NCI-H2227 treated with DMSO at 0.1 percent for 48 hours (cell line): ENCODE measurements around the gene XRCC4.
"Not testable (repeated sequence)": the region's sequence is repeated elsewhere in the genome, so short reads cannot be mapped to it uniquely, and the experiment has no call there.

Source experiments
- DNase-seq: peaks from one replicate; lab custom pipeline; 2025; lab: John Stamatoyannopoulos, UW

Gene XRCC4

GRCh38 chr5:83179966-83180365 lies 102.6 kb downstream of the XRCC4 start:
- DNase-seq: no peak

DNA sequence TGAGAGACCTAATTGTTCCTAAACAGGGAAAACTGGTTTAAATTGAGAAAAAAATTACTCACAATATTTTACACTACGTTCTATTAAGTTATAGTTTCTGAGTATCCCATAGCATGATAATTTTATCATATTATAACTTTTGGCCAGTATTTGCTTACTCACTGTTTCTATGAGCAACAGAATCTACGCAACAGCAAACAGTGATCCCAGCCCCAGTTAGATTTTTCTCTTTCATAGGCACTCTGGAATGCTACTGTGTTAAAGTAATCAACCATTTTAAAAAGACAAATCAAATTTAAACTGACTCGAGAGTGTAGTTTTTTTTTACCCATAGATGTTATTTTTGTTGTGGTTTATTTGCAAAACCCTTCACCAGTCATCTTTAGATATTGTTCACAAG lies 107.2 kb downstream of the XRCC4 start:
- DNase-seq: no peak

- DNase-seq: no peak
Measured at GRCh38 chr5:83192947-83193346, 115.6 kb downstream of the XRCC4 start.

DNA sequence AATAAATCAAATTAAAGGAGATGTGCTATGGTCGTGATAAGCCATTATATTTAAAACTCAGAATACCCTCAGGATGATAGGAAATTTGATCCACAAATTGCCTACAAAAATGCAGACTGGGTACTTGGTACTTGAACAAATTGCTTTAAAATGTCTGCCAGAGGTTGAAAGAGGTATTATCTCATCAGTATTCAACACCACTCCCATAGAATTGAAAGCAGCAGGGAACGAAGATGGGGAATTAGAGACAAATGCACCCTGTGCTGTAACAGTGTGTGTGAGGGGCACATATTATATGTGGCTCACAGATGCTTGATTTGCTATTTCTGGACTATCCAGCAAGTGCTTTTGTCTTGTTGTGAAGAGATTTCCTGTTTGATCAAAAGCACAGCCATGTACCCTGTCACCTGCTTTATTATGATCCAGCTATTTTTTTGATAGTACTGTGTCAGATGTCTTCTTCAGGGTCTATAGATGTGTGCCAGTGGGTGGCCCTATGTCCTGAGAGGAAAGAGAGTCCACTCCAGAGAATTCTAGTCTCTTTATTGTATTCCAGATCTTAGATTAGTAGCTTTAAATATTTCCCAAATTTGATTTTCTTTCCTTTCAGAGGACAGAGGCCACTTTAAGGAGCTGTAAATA lies 120.1 kb downstream of the XRCC4 start:
- peak; percentile 78 for DNase-seq

DNA sequence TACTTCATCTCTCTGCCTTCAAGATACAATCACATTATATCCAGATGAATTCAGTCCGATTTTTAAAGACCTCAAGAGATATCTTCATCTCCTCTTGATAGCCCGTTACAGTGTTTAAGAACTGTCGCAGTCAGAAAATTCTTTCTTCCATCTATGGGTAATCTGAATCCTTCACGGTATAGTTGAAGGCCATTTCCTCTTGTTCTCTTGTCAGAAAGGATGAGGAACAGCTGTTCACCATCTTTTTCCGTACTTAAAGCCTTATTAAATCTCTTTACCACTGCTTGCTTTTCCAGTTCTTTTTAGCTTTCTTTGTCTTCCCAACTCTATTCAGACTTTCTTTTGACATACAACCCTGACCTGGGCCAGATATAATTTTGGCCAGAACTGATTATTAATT lies 121.8 kb downstream of the XRCC4 start:
- peak; percentile 52 for DNase-seq

GRCh38 chr5:83204651-83205050 lies 127.3 kb downstream of the XRCC4 start:
- no peak for DNase-seq

DNA sequence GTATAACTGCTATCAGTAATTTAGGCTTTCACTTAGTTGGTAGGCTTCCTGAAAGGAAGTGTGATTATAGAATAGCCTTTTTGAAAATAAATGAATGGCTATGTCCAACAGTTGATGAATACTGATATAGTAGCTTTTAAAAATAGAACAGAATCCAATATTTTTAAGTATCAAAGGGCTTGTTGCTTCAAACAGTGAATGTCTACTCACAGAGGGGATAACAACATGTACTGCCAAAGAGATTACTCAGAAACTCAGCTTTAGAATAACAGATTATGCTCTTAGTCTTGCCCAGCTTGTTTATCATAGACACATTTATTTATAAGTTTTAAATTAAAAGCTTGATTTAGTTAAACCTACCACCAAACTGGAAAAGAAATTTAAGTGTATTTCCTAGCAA lies 132.6 kb downstream of the XRCC4 start:
- no peak for DNase-seq

DNA sequence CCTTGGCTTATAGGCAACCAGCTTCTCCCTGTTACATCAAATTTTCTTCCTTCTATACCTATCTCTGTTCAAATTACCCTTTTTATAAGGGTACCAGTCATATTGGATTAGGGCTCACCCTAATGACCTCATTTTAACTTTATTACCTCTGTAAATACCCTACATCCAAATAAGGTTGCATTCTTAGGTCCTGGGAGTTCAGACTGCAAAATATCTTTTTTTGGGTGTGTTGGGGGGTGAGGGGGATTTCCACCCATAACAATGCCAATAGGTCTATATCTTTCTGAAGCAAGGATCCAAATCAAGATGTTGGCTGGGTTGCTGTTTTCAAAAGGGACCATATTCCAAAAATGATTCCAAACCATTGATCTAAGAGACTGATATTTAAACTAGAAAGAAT lies 141.7 kb downstream of the XRCC4 start:
- DNase-seq: no peak

DNA sequence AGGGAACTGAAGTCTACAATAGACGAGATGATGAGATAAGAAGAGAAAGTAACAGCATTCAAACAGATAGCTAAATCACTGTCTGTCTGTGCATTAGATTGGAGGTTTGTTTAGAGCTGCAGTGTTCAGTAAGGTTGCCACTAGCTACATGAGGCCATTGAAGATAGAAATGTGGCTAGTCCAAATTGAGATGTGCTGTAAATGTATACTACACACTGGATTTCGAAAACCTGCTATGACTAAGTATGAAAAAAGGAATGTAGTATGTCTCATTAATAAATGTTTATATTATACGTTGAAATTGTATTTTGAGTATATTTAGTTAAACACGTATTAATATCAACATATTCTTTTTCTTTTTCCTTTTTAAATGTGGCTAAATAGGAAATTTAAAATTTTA lies 142.1 kb downstream of the XRCC4 start:
- no peak for DNase-seq

DNA sequence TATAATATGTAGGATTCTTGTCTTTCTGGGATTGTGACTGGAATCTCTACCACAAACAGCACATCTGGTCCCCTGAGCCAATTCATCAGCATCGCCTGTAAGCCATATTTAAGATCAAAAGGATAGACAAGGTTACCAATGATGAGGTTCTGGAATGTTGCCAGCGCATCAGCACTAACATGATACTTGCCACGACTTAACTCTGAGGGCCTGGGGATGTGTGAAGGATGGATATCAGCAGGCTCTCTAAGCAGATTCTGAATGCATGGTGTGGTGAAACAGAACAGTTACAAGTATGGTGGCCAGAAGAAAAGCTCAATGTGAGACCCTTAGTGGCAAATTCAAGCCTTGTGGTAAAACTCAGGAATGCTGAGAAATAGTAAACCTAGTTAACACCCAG lies 143.0 kb downstream of the XRCC4 start:
- no peak for DNase-seq

- DNase-seq: no peak
Measured at GRCh38 chr5:83222906-83223305, 145.6 kb downstream of the XRCC4 start.

DNA sequence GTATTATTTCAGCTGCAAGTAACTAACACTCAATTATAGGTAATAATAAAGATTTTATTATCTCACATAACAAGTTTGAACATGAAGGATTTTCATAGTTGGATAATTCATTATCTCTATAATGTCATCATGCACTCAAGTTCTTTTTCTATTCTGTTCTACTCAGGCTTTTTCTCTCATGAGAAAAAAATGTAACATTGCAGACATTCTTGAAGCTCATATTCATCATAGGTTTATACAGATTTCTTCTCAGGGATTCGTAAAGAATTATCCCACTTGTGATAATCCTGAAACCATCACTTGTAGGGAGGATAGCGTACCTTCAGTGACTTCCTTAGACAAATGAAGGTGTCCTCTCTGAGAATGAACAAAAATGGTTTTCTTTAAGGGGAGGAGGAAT lies 150.3 kb downstream of the XRCC4 start:
- DNase-seq: no peak

GRCh38 chr5:83230511-83230910 lies 153.2 kb downstream of the XRCC4 start:
- DNase-seq: no peak

- no peak for DNase-seq
Measured at GRCh38 chr5:83244516-83244915, 167.2 kb downstream of the XRCC4 start.

- no peak for DNase-seq
Measured at GRCh38 chr5:83245037-83245436, 167.7 kb downstream of the XRCC4 start.

DNA sequence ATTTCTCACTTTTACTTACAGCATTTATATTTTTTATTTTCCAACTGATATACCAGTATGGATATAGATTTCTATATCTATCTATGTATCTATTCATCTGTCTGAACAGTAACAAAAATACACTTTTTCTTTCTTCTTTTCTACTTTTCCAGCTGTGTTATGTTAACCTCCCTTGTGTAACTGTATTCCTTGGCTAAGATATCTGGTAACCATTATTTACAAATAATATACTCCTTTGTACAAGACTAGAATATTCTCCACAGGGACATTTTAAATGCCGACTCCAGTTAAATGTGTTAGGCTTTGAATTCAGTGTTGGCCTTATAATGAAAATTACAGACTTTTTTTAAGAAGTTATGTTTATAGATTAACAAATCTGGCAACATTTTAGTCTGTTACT lies 168.7 kb downstream of the XRCC4 start:
- DNase-seq: no peak

- no peak for DNase-seq
Measured at GRCh38 chr5:83249156-83249555, 171.8 kb downstream of the XRCC4 start.

DNA sequence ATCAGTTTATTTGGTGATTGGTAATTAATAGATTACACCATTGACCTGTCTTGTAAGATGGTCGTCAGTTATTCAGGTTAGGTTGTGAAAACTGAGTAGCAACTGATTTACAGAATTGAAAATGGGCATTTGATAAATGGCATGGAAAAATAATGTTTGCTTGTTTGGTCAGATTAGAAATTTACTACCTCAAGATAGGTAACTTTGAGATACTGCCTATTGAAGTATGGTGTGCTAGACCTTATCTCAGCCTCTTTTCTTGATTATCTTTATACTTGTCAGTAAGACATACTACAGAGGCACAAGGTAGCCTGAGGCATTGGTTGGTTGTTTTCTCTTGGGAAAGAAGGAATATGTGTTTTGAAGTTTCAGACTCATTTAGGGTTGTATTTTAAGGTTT lies 174.5 kb downstream of the XRCC4 start:
- DNase-seq: no peak

DNA sequence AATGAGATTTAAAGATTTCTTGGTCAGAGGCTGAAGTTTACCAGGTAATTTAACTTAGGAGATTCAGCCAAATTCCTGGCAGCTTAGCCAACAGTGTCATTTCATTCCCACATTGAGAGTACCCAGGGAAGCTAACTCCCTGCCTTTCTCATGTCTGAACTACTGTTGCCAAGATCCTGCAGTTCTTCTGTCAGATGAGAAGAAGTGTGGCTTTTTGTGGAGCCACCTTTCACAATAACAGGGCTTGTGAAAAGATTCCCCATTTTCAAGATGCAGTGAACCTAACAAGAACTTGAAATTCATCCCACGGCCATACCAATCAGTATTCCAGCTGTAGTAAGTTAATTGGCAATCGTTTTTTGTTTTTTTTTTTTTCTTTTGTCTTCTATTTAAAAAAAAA lies 176.4 kb downstream of the XRCC4 start:
- DNase-seq: no peak

- no peak for DNase-seq
Measured at GRCh38 chr5:83255268-83255667, 177.9 kb downstream of the XRCC4 start.

- DNase-seq: no peak
Measured at GRCh38 chr5:83256091-83256780, 178.9 kb downstream of the XRCC4 start.

DNA sequence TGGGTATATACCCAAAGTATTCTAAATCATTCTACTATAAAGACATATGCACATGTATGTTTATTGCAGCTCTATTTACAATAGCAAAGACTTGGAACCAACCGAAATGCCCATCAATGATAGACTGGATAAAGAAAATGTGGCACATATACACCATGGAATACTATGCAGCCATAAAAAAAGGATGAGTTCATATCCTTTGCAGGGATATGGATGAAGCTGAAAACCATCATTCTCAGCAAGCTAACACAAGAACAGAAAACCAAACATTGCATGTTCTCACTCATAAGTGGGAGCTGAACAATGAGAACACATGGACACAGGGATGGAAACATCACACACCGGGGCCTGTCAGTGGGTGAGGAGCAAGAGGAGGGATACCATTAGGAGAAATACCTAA lies 180.3 kb downstream of the XRCC4 start:
- not testable (repeated sequence) for DNase-seq

GRCh38 chr5:83265318-83265717 lies 188.0 kb downstream of the XRCC4 start:
- DNase-seq: no peak

GRCh38 chr5:83270311-83270710 lies 193.0 kb downstream of the XRCC4 start:
- DNase-seq: no peak
